Body of pancreas (tissue), 4 donors: Measurements from ENCODE around the gene SAPCD2. TPM values are rescaled to one million over a fixed set of nuclear protein-coding genes. Genes with fewer than 3 reads are reported as not detected.

Source experiments
- ATAC-seq: fragments of 150-250 bp; one replicate; pipeline ENCODE4 v1.9.1; 2016
- DNase-seq, 4 donors: peaks; one replicate each; pipeline ENCODE4 v3.0.0-alpha.2; 2019
- H3K27ac ChIP-seq, 4 donors: fragments of 200-600 bp; sonication (generic); 1 replicate in 3 of 4; 2 replicates in 1 of 4; pipeline versions ENCODE4 v1.5.1 to v1.6.1; 2016 to 2019; ENCODE audit warnings: mild to moderate bottlenecking in 1 of 4, mixed read lengths in 1 of 4, moderate library complexity in 1 of 4
- H3K27me3 ChIP-seq, 2 donors: fragments of 200-600 bp; sonication (generic); one replicate each; pipeline ENCODE4 v1.6.0; 2016; ENCODE audit warnings: mild to moderate bottlenecking in 1 of 2
- H3K36me3 ChIP-seq, 2 donors: fragments of 200-600 bp; sonication (generic); replicated peaks in 1 of 2; 2 replicates each; pipeline ENCODE4 v1.5.1; 2016; ENCODE audit warnings: low read depth in 2 of 2; ENCODE audit not compliant: insufficient read depth in 1 of 2
- H3K4me1 ChIP-seq: fragments of 200-600 bp; sonication (generic); one replicate; pipeline ENCODE4 v1.6.0; 2016
- H3K4me3 ChIP-seq, 2 donors: fragments of 200-600 bp; sonication (generic); 1 replicate in 1 of 2; 2 replicates in 1 of 2; pipeline ENCODE4 v1.5.1; 2016 to 2019
- H3K9me3 ChIP-seq, 3 donors: fragments of 200-600 bp; sonication (generic); 1 replicate in 2 of 3; 2 replicates in 1 of 3; pipeline ENCODE4 v1.5.1; 2016
- CTCF ChIP-seq, 7 experiments: fragments of 450-650 bp in 4 of 7; fragments of 200-600 bp in 3 of 7; sonication (generic) in 3 of 7; IDR thresholded peaks; one replicate each; pipeline ENCODE4 v1.5.1; 2016 to 2019; ENCODE audit warnings: antibody characterized with exemption in 7 of 7
- POLR2A ChIP-seq, 3 donors: fragments of 450-650 bp; IDR thresholded peaks; one replicate each; pipeline ENCODE4 v1.6.1; 2016; ENCODE audit warnings: antibody characterized with exemption in 3 of 3, mild to moderate bottlenecking in 2 of 3
- WGBS, 2 donors: methylation state at CpG; one replicate each; pipeline ENCODE4 v1.1.5; 2017; 5-methylcytosine and 5-hydroxymethylcytosine counted together
- intact Hi-C: fragments of 100-400 bp; cut with DNase I; formaldehyde crosslinking; loops from one replicate; pipeline ENCODE4 v1.15.1; 2023
- total RNA-seq, 2 donors: library from RNA; depleted of rRNA; stranded (reverse); fragments of >200 nt; gene quantifications; one replicate each; pipeline ENCODE4 v1.1.0, GENCODE V29; 2016

SAPCD2 gene
- total RNA-seq, 2 donors from 2014 or later, result 0.66 to 0.78 TPM

GRCh38 chr9:137041124-137041523 is 29.2 kb downstream of the SAPCD2 start:
- Histone ChIP-seq H3K36me3 (no peaks in the 10 kb centered on the region), H3K4me1 (peaks cover 24% of the 10 kb centered on the region), H3K27me3 (no peaks in the 10 kb centered on the region), H3K4me3 (no peak overlapping the region), H3K27ac (peak overlapping the region in 1 of 4 donors; percentile 44), H3K9me3 (no peaks in the 10 kb centered on the region)
- 64 to 72% methylated on average over 10 to 16 of the region's 16 CpGs for WGBS, 2 donors
- DNase-seq (no peak), ATAC-seq (no peak)
- no peak for TF ChIP-seq POLR2A (IDR thresholded peaks at IDR 0.05)
- TF ChIP-seq CTCF (IDR thresholded peaks at IDR 0.05), result no peak
- intact Hi-C loops, result no loop called here

DNA sequence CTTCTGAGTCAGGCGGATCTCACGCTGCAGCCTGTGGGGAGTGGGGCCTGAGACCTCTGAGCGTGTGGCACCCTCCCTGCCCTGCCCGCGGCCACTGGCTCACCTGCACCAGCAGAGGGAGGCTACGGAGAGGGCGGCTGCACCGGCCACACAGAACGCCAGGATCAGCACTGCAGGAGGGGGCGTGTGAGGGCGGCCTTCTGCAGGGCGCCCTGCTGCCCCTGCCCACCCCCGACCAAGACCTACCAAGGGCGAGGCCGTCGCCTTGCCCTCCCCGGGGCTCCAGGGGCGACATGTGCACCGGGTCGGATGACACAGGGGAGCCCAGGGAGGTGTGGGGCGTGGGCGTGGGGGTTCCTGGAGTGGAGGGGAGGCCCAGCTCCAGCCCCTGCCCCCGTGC is 29.8 kb downstream of the SAPCD2 start:
- no peak for ATAC-seq
- no peak for DNase-seq
- H3K4me3 ChIP-seq, result no peak overlapping the region
- intact Hi-C loops, result no loop called here
- H3K4me1 ChIP-seq, result peaks cover 21% of the 10 kb centered on the region
- H3K27me3 ChIP-seq, result no peaks in the 10 kb centered on the region
- H3K9me3 ChIP-seq, result no peaks in the 10 kb centered on the region
- WGBS, 2 donors, result 94 to 95% methylated on average over 8 to 22 of the region's 23 CpGs
- no peak for TF ChIP-seq POLR2A (IDR thresholded peaks at IDR 0.05)
- TF ChIP-seq CTCF (IDR thresholded peaks at IDR 0.05), result no peak
- no peak overlapping the region for H3K27ac ChIP-seq
- no peaks in the 10 kb centered on the region for H3K36me3 ChIP-seq

DNA sequence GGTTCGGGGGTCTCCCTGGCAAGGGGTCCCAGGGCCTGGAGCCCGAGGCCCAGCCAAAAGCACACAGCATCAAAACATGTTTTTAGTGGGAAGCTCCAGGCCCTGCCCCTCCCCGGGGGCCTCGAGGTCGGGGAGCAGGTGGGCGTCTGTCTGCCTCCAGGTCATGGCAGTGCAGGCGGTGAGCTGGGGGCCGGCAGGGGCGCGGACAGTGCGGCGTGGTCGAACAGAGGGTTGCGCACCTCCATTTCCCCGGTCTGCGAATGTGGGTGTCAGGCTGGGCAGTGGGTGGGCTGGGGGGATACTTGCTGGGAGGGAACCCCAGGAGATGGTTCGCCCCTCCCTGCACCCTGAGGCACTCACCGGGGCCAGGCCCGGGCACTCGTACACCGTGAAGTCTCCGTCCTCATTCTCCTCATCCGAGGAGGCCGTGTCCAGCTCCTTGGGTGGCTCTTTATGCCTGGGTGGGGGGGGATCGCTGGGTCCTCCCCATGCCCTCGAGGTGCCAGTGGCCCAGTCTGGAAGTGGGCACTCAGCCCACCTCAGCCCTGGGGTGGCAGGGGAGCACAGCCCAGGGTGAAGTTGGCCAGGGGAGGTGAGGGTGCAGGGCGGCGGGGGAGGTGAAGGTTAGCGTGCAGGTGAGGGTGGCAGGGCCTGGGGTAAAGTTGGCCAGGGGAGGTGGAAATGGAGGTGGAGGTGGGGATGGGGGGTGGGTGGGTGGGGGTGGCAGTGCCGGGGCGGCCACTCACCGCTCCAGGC is 30.6 kb downstream of the SAPCD2 start:
- intact Hi-C loops, result loop anchor here (5.0 kb wide), 1 partner anchor 252 kb away; no protein-coding TSS in a partner anchor
- no peak for ATAC-seq
- TF ChIP-seq POLR2A (IDR thresholded peaks at IDR 0.05), result no peak
- TF ChIP-seq CTCF (IDR thresholded peaks at IDR 0.05), result no peak
- Histone ChIP-seq H3K27me3 (no peaks in the 10 kb centered on the region), H3K36me3 (no peaks in the 10 kb centered on the region), H3K4me1 (peaks cover 21% of the 10 kb centered on the region), H3K27ac (no peak overlapping the region), H3K4me3 (no peak overlapping the region), H3K9me3 (no peaks in the 10 kb centered on the region)
- 86% methylated on average over 25 to 27 of the region's 32 CpGs for WGBS, 2 donors
- DNase-seq, result no peak

GRCh38 chr9:137038916-137039315 is 31.4 kb downstream of the SAPCD2 start:
- no peaks in the 10 kb centered on the region for H3K27me3 ChIP-seq
- 74 to 81% methylated on average over 7 to 9 of the region's 9 CpGs for WGBS, 2 donors
- ATAC-seq (no peak), DNase-seq (no peak)
- H3K4me3 ChIP-seq, result no peak overlapping the region
- intact Hi-C loops, result loop anchor here (5.0 kb wide), 1 partner anchor 252 kb away; no protein-coding TSS in a partner anchor
- no peaks in the 10 kb centered on the region for H3K9me3 ChIP-seq
- H3K27ac ChIP-seq, result no peak overlapping the region
- TF ChIP-seq POLR2A (IDR thresholded peaks at IDR 0.05) (no peak), CTCF (IDR thresholded peaks at IDR 0.05) (no peak)
- H3K36me3 ChIP-seq, result no peaks in the 10 kb centered on the region
- peaks cover 17% of the 10 kb centered on the region for H3K4me1 ChIP-seq

GRCh38 chr9:137037483-137037882 is 32.9 kb downstream of the SAPCD2 start:
- intact Hi-C loops, result loop anchor here (5.0 kb wide), 1 partner anchor 250 kb away; no protein-coding TSS in a partner anchor
- 84 to 89% methylated on average over 9 to 10 of the region's 10 CpGs for WGBS, 2 donors
- no peak for ATAC-seq

More at GRCh38 chr9:137037483-137037882, 32.9 kb downstream of the SAPCD2 start:
- peaks cover 13% of the 10 kb centered on the region for H3K4me1 ChIP-seq
- H3K36me3 ChIP-seq, result no peaks in the 10 kb centered on the region
- no peak for DNase-seq
- TF ChIP-seq POLR2A (IDR thresholded peaks at IDR 0.05), result no peak
- TF ChIP-seq CTCF (IDR thresholded peaks at IDR 0.05), result no peak
- no peak overlapping the region for H3K27ac ChIP-seq
- H3K27me3 ChIP-seq, result no peaks in the 10 kb centered on the region
- no peaks in the 10 kb centered on the region for H3K9me3 ChIP-seq
- H3K4me3 ChIP-seq, result no peak overlapping the region
